GM19468 (cell line): ENCODE measurements around the gene CACNG1.
"Not testable (repeated sequence)": the region's sequence is repeated elsewhere in the genome, so short reads cannot be mapped to it uniquely, and the experiment has no call there.

Experiments used
- ATAC-seq: cut with Tn5 transposase; IDR thresholded peaks from one replicate; pipeline ENCODE4 v1.9.1; 2021; ENCODE audit warnings: mild to moderate bottlenecking, moderate library complexity, moderate number of reproducible peaks; ENCODE audit not compliant: unreplicated experiment; ENCODE audit errors: extremely low read depth

The CACNG1 gene

DNA sequence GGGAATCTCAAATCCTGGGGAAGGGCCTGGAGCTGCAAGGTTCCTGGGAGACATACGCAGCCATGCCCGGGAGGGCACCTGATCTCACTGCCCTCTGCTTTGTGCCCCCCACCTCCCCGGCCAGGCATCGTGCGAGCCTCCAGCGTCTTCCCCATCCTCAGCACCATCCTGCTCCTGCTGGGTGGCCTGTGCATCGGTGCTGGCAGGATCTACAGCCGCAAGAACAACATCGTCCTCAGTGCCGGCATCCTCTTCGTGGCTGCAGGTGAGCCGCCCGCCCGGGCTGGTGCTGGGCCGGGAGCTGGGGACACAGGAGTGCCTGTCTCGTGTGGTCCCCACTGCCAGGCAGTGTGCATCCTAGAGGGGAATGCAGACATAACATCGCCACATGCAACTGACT, 19.6 kb upstream of the CACNG1 start:
- no peak for ATAC-seq

- ATAC-seq: no peak
These were observed 19.1 kb upstream of the CACNG1 start for GRCh38 chr17:67025216-67025792.

- no peak for ATAC-seq
These were observed 18.0 kb upstream of the CACNG1 start for GRCh38 chr17:67026341-67026740.

DNA sequence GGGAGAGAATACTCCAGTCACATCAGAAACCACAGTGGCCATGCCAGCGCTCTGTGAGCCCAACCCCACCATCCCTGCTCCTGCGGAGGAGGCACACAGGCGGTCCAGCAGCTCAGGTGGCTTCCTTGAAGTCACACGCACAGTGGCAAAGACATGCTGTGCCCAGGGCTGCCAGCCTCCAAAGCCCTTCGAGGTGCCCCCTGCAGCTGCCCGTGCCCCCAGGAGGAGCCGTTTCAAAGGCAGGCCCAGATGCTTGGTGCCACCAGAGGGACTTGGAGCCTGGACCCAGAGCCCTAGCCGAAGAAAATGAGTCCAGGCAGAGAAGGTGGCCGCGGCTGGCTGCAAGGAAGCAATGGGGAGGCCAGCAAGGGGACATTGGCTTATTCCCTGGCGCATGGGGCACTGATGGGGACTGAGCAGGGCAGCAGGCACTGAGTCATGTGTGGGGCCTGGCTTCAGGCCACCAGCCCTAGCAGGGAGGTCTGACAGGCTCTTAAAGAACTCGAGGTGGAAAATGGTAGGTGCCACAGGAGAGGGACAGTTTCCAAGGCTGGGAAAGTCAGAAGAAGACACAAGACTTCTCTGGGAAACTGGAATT, 17.2 kb upstream of the CACNG1 start:
- ATAC-seq: no peak

DNA sequence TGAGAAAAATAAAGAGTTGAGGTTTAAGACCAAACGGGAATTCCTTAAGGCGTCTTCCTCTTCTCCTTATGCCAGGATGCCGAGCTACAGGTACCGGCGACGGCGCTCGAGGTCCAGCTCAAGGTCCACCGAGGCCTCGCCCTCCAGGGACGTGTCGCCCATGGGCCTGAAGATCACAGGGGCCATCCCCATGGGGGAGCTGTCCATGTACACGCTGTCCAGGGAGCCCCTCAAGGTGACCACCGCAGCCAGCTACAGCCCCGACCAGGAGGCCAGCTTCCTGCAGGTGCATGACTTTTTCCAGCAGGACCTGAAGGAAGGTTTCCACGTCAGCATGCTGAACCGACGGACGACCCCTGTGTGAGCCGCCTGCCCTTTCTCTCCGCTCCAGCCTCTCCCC, 13.7 kb upstream of the CACNG1 start:
- no peak for ATAC-seq

GRCh38 chr17:67032382-67032781, 12.0 kb upstream of the CACNG1 start:
- no peak for ATAC-seq

DNA sequence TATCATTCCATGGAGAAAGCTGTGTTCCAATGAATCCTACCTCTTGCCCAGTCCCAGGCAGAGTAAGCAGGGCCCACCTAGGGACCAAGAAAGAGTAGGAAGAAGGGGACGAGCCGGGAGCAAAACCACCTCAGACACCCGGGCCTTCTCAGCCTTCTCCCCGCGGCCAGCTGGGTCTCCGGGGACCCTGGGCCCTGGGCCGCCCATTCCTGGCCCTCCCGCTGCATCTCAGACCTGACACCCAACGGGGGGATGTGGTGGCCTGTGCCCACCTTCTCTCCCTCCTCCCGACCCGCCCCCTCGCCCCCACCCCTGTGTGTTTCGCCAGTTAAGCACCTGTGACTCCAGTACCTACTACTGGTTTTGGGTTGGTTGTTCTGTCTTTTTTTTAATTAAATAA, 11.4 kb upstream of the CACNG1 start:
- no peak for ATAC-seq

DNA sequence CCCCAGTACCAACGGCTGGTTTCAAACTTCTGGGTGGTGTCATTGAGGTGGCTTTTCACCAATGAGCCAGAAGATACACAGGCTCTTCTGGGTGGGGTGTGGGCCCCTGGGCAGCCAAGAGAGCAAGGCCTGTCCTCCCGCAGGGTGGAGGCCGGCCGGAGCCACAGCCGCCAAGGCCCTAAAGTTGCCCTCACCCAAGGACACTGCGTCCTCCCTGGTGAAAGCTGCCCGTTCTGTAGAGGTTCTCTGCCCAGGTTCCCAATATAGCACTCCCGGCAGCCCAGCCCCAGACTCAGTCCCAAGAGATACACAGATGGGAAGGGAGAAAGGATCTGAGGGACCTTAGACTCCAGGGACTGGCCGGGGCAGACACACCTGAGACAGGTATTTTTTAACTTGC, 10.7 kb upstream of the CACNG1 start:
- no peak for ATAC-seq

DNA sequence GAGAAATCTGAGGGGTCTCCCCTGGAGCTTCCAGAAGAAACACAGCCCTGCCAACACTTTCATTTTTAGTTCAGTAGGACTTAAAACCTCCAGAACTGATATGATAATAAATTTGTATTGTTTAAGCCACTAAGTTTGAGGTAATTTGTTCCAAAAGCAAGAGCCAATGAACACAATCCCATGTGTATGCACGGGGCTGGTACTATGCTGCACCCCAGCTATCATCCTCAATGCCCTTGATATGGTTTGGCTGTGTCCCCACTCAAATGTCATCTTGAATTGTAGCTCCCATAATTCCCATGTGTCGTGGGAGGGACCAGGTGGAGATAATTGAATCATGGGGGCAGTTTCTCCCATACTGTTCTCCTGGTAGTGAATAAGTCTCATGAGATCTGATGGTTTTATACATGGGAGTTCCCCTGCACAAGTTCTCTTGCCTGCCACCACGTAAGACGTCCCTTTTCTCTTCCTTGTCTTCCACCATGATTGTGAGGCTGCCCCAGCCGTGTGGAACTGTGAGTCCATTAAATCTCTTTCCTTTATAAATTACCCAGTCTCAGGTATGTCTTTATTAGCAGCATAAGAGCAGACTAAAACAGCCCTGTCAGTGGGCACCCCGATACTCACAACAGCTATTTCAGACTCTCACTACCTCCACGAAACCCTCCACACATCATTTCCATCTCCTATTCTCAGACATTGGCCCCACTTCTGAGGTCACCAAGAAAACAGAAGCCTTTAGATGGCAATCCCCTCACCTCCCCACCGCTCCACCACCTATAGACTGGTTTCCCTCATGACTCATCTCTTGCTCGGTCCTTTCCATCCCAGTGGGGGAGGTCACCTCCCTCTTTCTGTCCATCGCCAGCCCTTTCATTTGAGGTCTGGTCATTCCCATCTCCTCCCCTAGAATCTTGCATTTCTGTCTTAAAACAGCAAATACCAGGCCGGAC, 8.9 kb upstream of the CACNG1 start:
- no peak for ATAC-seq

DNA sequence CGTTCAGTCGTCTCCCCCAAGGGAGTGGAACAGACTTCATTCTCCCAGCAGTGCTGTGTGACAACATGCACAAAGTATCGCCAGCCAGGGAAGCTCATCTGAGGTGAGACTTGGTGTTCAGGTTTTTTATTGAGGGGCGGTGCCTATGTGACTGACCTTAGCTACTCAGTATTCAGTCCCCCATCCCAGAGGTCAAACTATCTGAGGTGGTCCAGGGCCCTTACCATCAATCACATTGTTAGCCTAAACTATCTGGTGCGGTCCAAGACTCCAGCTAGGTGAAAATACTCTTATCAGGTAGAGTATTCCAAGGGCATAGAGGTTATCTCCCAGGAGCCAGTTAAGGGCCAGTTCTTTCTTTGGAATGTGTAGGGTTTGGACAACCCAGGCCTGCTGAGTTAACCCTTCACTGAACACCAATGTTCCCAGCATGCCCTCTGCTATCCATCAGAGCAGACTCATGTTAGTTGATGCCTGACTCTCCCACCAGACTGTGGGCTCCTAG, 5.4 kb upstream of the CACNG1 start:
- ATAC-seq: no peak

GRCh38 chr17:67040652-67041051, 3.7 kb upstream of the CACNG1 start:
- ATAC-seq: no peak

DNA sequence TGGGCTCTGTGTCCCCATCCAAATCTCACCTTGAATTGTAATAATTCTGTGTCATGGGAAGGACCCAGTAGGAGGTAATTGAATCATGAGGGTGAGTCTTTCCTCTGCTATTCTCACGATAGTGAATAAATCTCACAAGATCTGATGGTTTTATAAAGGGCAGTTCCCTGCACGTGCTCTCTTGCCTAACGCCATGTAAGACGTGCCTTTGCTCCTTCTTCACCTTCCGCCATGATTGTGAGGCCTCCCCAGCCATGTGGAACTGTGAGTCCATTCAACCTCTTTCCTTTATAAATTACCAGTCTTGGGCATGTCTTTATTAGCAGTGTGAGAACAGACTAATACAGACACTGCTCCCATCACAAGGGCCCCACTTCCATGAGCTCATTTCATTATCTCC, 3.2 kb upstream of the CACNG1 start:
- not testable (repeated sequence) for ATAC-seq

DNA sequence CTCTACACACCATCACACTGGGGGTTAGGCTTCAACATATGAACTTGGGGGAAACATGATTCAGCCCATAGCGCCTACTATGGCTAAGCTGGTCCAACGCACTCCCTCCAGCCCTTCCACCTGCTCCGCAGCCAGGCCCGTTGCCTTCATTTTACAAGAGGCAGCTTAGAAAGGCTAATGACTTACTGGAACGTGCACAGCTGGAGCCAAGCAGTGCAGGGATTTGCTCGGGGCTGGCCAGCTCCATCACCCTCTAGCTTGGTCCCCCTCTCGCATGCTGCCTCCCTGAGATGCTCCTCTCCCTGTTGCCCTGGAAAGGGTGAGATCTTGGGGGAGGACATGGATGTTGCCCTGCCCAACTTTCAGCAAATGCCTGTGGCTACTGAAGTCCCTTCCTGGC, 2.8 kb upstream of the CACNG1 start:
- ATAC-seq: no peak

DNA sequence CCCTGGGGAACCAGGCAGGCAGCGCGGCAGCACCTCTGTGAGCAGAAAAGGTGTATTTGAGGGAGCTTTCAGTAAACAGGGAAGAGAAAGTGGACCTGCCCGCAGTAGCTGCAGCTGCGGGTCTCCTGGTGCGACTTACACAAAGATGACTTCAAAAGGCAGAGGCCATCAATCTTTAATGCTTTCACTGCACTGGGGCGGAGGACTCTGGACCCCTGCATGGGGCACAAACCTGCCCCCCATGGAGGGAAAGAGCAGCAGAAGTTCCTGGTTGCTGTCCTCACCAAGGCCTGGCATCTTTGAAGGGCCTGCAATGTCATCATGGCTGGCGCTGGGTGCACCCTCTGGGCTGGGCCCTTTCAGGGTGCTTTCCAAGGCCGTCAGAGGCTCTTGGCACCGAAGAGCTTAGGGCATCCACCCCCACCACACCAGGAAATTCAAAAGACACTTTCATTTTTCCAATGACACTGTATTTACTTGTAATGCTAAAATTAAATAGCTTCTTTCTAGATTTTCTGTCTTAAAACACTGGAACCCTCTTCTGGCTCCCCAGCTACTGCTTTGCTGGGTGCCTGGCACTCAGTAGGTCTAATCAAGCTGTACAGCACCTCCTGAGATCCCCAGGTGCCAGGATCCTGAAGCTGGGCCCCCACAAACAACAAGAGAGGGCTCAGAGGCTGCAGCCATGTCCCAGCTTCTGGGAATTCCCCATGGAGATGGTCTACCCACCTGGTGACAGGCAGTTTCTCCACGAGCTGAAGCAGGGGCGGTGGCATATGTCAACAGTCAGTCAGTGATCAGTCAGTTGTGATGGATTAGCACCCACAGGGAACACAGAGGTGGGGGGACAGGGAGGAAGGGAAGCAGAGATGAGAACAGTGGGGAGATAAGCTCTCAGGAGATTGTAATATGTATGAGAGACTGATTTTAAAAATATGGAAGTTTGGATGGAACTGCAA, 2.1 kb upstream of the CACNG1 start:
- no peak for ATAC-seq

GRCh38 chr17:67043283-67043682, 1.1 kb upstream of the CACNG1 start:
- ATAC-seq: no peak

- ATAC-seq: no peak
These were observed 586 bp downstream of the CACNG1 start for GRCh38 chr17:67044940-67045339.

GRCh38 chr17:67046398-67046797, 2.0 kb downstream of the CACNG1 start:
- ATAC-seq: no peak

GRCh38 chr17:67047382-67047781, 3.0 kb downstream of the CACNG1 start:
- ATAC-seq: no peak

DNA sequence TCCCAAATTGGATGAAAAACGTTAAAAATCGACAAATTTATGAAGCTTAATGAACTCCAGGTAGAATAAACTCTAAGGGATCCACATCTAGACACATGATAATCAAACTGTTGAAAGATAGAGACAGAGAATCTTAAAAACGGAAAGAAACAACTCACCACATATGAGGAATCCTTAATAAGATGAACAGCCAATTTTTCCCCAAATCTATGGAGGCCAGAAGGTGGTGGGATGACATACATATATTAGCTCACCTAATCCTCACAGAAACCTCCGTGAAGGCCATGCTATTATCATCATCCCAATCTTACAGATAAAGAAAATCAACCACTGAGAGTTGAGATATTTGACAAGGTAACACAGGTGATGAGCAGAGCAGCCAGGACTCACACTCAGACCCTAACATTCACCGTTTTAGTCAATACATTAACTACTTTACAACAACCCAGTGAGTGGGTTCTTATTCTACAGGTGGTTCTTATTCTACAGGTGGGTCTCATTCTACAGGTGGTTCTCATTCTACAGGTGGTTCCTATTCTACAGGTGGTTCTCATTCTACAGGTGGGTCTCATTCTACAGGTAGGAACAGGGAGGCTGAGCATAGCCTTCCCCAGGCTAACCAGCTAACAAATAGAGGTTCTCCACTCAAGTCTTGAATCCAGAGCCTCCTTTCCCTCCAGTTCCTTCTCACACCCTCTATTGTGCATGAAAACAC, 4.8 kb downstream of the CACNG1 start:
- ATAC-seq: no peak
